HCT116 (cell line): ENCODE measurements around the gene PPP1R12B. TPM values are rescaled to one million over a fixed set of nuclear protein-coding genes. Genes with fewer than 3 reads are reported as not detected.

Experiments used
- ATAC-seq: fragments of 200-7000 bp; cut with Tn5 transposase; 2 replicates; pipeline ENCODE4 v1.9.1; 2020; ENCODE audit warnings: mild to moderate bottlenecking, moderate library complexity
- BruUV-seq: library from RNA; stranded (reverse); fragments of 400-500 nt; replicated peaks from 2 replicates; lab custom pipeline; 2021; lab: Mats Ljungman, UMichigan
- CTCF ChIA-PET: fragments of 300-600 bp; sonication (Branson Sonifier 250); formaldehyde crosslinking; loops from one replicate; lab custom pipeline; 2021; ENCODE audit warnings: antibody characterized with exemption; lab: Charles Lee
- POLR2A ChIA-PET: fragments of 300-600, 350-600 bp; sonication (Branson Sonifier 250); formaldehyde crosslinking; loops from one replicate; lab custom pipeline; 2021; ENCODE audit warnings: antibody characterized with exemption; lab: Charles Lee
- RAD21 ChIA-PET, 2 experiments: fragments of 300-600 bp; sonication (Branson Sonifier 250); formaldehyde crosslinking; loops; one replicate each; lab custom pipeline; 2023; ENCODE audit warnings: low total read pairs in 2 of 2; ENCODE audit not compliant: uncharacterized antibody in 2 of 2, unreplicated experiment in 2 of 2, low non-redundant PET in 1 of 2; lab: Charles Lee
- DNase-seq: peaks from one replicate; pipeline ENCODE4 v3.0.0-alpha.2; 2010; ENCODE audit warnings: low read depth, low spot score
- H2AFZ ChIP-seq: fragments of 200-600 bp; shearing (Covaris generic), sonication (generic); 2 replicates; pipeline ENCODE4 v1.6.1; 2017; ENCODE audit warnings: low read depth, mixed run types, mixed read lengths, antibody characterized with exemption, low read length; ENCODE audit not compliant: poor library complexity, severe bottlenecking
- H3K27ac ChIP-seq: 2 replicates; pipeline ENCODE4 v1.5.1; 2012; ENCODE audit warnings: low read depth, low read length
- H3K27me3 ChIP-seq: fragments of 200-600 bp; sonication (generic); 2 replicates; pipeline ENCODE4 v1.6.1; 2016; ENCODE audit warnings: mixed run types, low read length, mixed read lengths; ENCODE audit not compliant: insufficient read depth
- H3K36me3 ChIP-seq, 2 experiments: fragments of 200-500 bp in 1 of 2; fragments of 200-600 bp in 1 of 2; sonication (Bioruptor generic) in 1 of 2; sonication (generic) in 1 of 2; 2 replicates each; pipeline versions ENCODE4 v1.5.1 to v1.6.1; 2014 to 2016; ENCODE audit warnings: low read length in 2 of 2, inconsistent platforms in 1 of 2, mixed read lengths in 1 of 2, mixed run types in 1 of 2; ENCODE audit not compliant: insufficient read depth in 2 of 2, control insufficient read depth in 1 of 2
- H3K4me1 ChIP-seq, 2 experiments: fragments of 200-600 bp in 1 of 2; sonication (generic) in 1 of 2; 2 replicates each; pipeline versions ENCODE4 v1.5.1 to v1.6.1; 2012 to 2017; ENCODE audit warnings: low read length in 2 of 2, inconsistent platforms in 1 of 2, mild to moderate bottlenecking in 1 of 2, mixed read lengths in 1 of 2, mixed run types in 1 of 2, moderate library complexity in 1 of 2; ENCODE audit not compliant: insufficient read depth in 2 of 2, control insufficient read depth in 1 of 2
- H3K4me2 ChIP-seq: fragments of 200-600 bp; sonication (generic); 2 replicates; pipeline ENCODE4 v1.6.1; 2017; ENCODE audit warnings: mixed run types, low read length, mixed read lengths
- H3K4me3 ChIP-seq, 2 experiments: fragments of 200-600 bp in 1 of 2; sonication (generic) in 1 of 2; replicated peaks in 1 of 2; 2 replicates each; pipeline ENCODE4 v1.5.1; 2011 to 2016; ENCODE audit warnings: low read length in 2 of 2, control low read depth in 1 of 2, low read depth in 1 of 2, mild to moderate bottlenecking in 1 of 2, mixed read lengths in 1 of 2, mixed run types in 1 of 2
- H3K79me2 ChIP-seq: fragments of 200-600 bp; sonication (generic); 2 replicates; pipeline ENCODE4 v1.6.1; 2017; ENCODE audit warnings: mild to moderate bottlenecking, mixed run types, low read length, moderate library complexity, mixed read lengths; ENCODE audit not compliant: insufficient read depth
- H3K9ac ChIP-seq: fragments of 200-600 bp; sonication (generic); 2 replicates; pipeline ENCODE4 v1.6.1; 2016; ENCODE audit warnings: low read length, mixed read lengths
- H3K9me2 ChIP-seq: fragments of 200-600 bp; sonication (generic), shearing (Covaris generic); 2 replicates; pipeline ENCODE4 v1.6.1; 2017; ENCODE audit warnings: mixed run types, mild to moderate bottlenecking, moderate library complexity; ENCODE audit not compliant: insufficient read depth
- H3K9me3 ChIP-seq, 2 experiments: fragments of 200-500 bp in 1 of 2; fragments of 200-600 bp in 1 of 2; sonication (Bioruptor generic) in 1 of 2; sonication (generic) in 1 of 2; 2 replicates each; pipeline ENCODE4 v1.6.1; 2014 to 2017; ENCODE audit warnings: low read length in 2 of 2, mixed read lengths in 2 of 2, inconsistent platforms in 1 of 2, low read depth in 1 of 2, mild to moderate bottlenecking in 1 of 2, mixed run types in 1 of 2, moderate library complexity in 1 of 2; ENCODE audit not compliant: control insufficient read depth in 1 of 2, insufficient read depth in 1 of 2
- H4K20me1 ChIP-seq: fragments of 200-600 bp; sonication (generic), shearing (Covaris generic); 2 replicates; pipeline ENCODE4 v1.6.1; 2017; ENCODE audit warnings: mixed run types, mild to moderate bottlenecking, moderate library complexity; ENCODE audit not compliant: insufficient read depth
- CBX3 ChIP-seq: IDR thresholded peaks from 2 replicates; pipeline ENCODE4 v1.6.1; 2012; ENCODE audit warnings: low read depth
- CEBPB ChIP-seq: IDR thresholded peaks from 2 replicates; pipeline ENCODE4 v1.6.1; 2012; ENCODE audit warnings: low read depth
- EZH2phosphoT487 ChIP-seq: fragments of 200-600 bp; IDR thresholded peaks from 2 replicates; pipeline ENCODE4 v1.6.1; 2018; ENCODE audit warnings: antibody characterized with exemption, borderline replicate concordance
- JUND ChIP-seq: IDR thresholded peaks from 2 replicates; pipeline ENCODE4 v1.6.1; 2012
- RAD21 ChIP-seq: IDR thresholded peaks from 2 replicates; pipeline ENCODE4 v1.6.1; 2012; ENCODE audit warnings: low read depth, mild to moderate bottlenecking
- SIN3A ChIP-seq: IDR thresholded peaks from 2 replicates; pipeline ENCODE4 v1.6.1; 2012; ENCODE audit warnings: low read depth
- SP1 ChIP-seq: IDR thresholded peaks from 2 replicates; pipeline ENCODE4 v1.6.1; 2012; ENCODE audit warnings: low read depth
- TCF7L2 ChIP-seq: IDR thresholded peaks from 2 replicates; pipeline ENCODE4 v1.7.0; 2011; ENCODE audit warnings: borderline replicate concordance, inconsistent platforms; ENCODE audit not compliant: insufficient read depth, insufficient read length; ENCODE audit errors: extremely low read depth
- ZFX ChIP-seq: fragments of 450-650 bp; IDR thresholded peaks from 2 replicates; pipeline ENCODE4 v1.6.1; 2017
- intact Hi-C: fragments of 100-400 bp; cut with micrococcal nuclease; formaldehyde crosslinking; loops from 2 replicates; pipeline ENCODE4 v1.10.0; 2022
- total RNA-seq: library from RNA; stranded (reverse); gene quantifications from one replicate; pipeline ENCODE4 v1.2.1, GENCODE V29; 2021; ENCODE audit not compliant: unreplicated experiment
- TF ChIP-seq, protein P1 (sequence below): IDR thresholded peaks from 2 replicates; pipeline ENCODE4 v1.6.1; 2012
- TF ChIP-seq, protein P2 (sequence below): IDR thresholded peaks from 2 replicates; pipeline ENCODE4 v1.6.1; 2011; ENCODE audit warnings: mild to moderate bottlenecking, low read length, moderate library complexity; ENCODE audit not compliant: insufficient replicate concordance; ENCODE audit errors: extremely low read depth

Gene PPP1R12B
- total RNA-seq, 1 experiment from 2014 or later: 14.3 TPM

DNA sequence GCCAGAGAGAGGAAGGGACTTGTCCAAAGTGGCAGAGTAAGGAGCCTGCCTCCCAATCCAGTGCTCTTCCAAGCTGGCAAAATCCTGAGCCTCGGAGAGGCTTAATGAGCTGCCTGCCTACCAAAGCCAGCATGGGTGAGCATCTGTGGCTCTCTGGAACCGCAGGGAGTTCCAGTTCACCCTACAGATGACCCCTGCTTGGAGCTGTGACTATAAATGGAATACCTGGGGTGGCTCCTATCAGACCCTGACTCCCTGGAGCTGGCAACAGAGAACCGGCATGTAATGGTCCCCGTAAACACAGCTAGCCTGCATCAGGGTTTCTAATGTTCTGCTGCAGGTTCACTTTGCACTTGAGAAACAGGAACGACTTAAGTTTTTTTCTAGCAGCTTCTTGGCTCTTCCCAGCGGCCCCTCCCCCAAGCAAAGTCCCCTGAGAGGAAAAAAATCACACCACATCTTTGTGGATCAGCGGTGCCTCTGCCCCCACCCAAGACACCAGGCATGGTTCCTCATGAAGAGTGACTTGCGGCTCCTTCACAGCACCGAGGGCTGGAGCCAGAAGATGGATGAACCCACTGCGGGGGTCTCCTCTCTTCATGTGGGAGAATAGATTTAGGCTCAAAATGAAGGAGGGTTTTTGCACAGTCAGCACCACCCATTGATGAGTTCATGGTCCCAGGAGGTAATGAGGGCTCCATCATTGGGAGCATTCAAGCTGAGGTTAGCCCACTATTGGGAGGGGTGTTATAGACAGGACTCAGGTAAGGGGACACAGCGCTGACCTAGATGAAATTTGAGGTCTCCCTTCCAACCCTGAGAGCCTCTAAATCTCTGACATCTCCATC is 282.8 kb downstream of the PPP1R12B start:
- H2AFZ ChIP-seq: no peak overlapping the region
- no peaks in the 10 kb centered on the region for H4K20me1 ChIP-seq
- H3K9me3 ChIP-seq: no peaks in the 10 kb centered on the region
- BruUV-seq: no TSS peak
- ChIA-PET POLR2A (no interaction called here), CTCF (no interaction called here), RAD21 (no interaction called here)
- no peak overlapping the region for H3K27ac ChIP-seq
- H3K27me3 ChIP-seq: peaks cover 5% of the 10 kb centered on the region; the same call in 1 of the 2 replicates
- H3K4me1 ChIP-seq: no peaks in the 10 kb centered on the region
- H3K4me2 ChIP-seq: no peak overlapping the region
- no peaks in the 10 kb centered on the region for H3K79me2 ChIP-seq
- no peak for DNase-seq
- no peak for TF ChIP-seq ZFX
- TF ChIP-seq TCF7L2: no peak
- no peak for TF ChIP-seq JUND
- no peak for TF ChIP-seq RAD21
- TF ChIP-seq EZH2phosphoT487: no peak
- no peak for TF ChIP-seq CEBPB
- TF ChIP-seq, protein P1, sequence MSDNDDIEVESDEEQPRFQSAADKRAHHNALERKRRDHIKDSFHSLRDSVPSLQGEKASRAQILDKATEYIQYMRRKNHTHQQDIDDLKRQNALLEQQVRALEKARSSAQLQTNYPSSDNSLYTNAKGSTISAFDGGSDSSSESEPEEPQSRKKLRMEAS: no peak
- TF ChIP-seq CBX3: no peak
- TF ChIP-seq SP1: no peak
- TF ChIP-seq, protein P2, sequence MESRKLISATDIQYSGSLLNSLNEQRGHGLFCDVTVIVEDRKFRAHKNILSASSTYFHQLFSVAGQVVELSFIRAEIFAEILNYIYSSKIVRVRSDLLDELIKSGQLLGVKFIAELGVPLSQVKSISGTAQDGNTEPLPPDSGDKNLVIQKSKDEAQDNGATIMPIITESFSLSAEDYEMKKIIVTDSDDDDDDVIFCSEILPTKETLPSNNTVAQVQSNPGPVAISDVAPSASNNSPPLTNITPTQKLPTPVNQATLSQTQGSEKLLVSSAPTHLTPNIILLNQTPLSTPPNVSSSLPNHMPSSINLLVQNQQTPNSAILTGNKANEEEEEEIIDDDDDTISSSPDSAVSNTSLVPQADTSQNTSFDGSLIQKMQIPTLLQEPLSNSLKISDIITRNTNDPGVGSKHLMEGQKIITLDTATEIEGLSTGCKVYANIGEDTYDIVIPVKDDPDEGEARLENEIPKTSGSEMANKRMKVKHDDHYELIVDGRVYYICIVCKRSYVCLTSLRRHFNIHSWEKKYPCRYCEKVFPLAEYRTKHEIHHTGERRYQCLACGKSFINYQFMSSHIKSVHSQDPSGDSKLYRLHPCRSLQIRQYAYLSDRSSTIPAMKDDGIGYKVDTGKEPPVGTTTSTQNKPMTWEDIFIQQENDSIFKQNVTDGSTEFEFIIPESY: no peak
- TF ChIP-seq SIN3A: no peak
- no peaks in the 10 kb centered on the region for H3K36me3 ChIP-seq
- H3K4me3 ChIP-seq: no peak overlapping the region
- no peak overlapping the region for H3K9ac ChIP-seq
- intact Hi-C loops: no loop called here
- H3K9me2 ChIP-seq: no peaks in the 10 kb centered on the region
- ATAC-seq: no peak
